ENCODE measurements around the gene NR0B2. TPM values are rescaled to one million over a fixed set of nuclear protein-coding genes. Genes with fewer than 3 reads are reported as not detected.

Gene NR0B2
- total and polyA plus RNA-seq, 2 of the 13 experiments (the other 11 are each of a cell fraction or from before 2014, with no cell fraction given): 72.5 to 133 TPM

- TF ChIP-seq HNF1B (CRISPR knock-in tag; IDR thresholded peaks at IDR 0.05) (no peak), TARDBP (CRISPR knock-in tag; IDR thresholded peaks at IDR 0.05) (no peak), ZNF281 (CRISPR knock-in tag; IDR thresholded peaks at IDR 0.05; ENCODE audit: borderline replicate concordance) (no peak), ZNF672 (CRISPR knock-in tag; IDR thresholded peaks at IDR 0.05) (no peak), ZNF557 (CRISPR knock-in tag; IDR thresholded peaks at IDR 0.05) (no peak), ZNF335 (CRISPR knock-in tag; IDR thresholded peaks at IDR 0.05) (no peak), ZNF839 (CRISPR knock-in tag; IDR thresholded peaks at IDR 0.05; ENCODE audit: borderline replicate concordance) (0 out of 2 replicates have a peak, but pooled peaks have one; percentile 9), HMG20A (CRISPR knock-in tag; IDR thresholded peaks at IDR 0.05; ENCODE audit: borderline replicate concordance) (no peak), ZBTB38 (CRISPR knock-in tag; IDR thresholded peaks at IDR 0.05) (peak; percentile 44; the same call in 1 of the 2 replicates), PREB (CRISPR knock-in tag; IDR thresholded peaks at IDR 0.05) (no peak), EP300 (IDR thresholded peaks at IDR 0.05; ENCODE audit: low read depth in 2 of 2, low read length in 2 of 2) (no peak), EP300 (CRISPR knock-in tag; IDR thresholded peaks at IDR 0.05; ENCODE audit: borderline replicate concordance) (no peak), ZNF274 (CRISPR knock-in tag; IDR thresholded peaks at IDR 0.05) (no peak), MTF1 (CRISPR knock-in tag; IDR thresholded peaks at IDR 0.05) (no peak), NR2F6 (IDR thresholded peaks at IDR 0.05) (no peak), NR2F6 (CRISPR knock-in tag; IDR thresholded peaks at IDR 0.05) (no peak), KMT2B (CRISPR knock-in tag; IDR thresholded peaks at IDR 0.05) (no peak), TSC22D2 (CRISPR knock-in tag; IDR thresholded peaks at IDR 0.05; ENCODE audit: borderline replicate concordance) (no peak), GLI4 (CRISPR knock-in tag; IDR thresholded peaks at IDR 0.05; ENCODE audit: borderline replicate concordance) (0 out of 2 replicates have a peak, but pooled peaks have one; percentile 19)
- TF ChIP-seq, protein P1, sequence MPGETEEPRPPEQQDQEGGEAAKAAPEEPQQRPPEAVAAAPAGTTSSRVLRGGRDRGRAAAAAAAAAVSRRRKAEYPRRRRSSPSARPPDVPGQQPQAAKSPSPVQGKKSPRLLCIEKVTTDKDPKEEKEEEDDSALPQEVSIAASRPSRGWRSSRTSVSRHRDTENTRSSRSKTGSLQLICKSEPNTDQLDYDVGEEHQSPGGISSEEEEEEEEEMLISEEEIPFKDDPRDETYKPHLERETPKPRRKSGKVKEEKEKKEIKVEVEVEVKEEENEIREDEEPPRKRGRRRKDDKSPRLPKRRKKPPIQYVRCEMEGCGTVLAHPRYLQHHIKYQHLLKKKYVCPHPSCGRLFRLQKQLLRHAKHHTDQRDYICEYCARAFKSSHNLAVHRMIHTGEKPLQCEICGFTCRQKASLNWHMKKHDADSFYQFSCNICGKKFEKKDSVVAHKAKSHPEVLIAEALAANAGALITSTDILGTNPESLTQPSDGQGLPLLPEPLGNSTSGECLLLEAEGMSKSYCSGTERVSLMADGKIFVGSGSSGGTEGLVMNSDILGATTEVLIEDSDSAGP (CRISPR knock-in tag; IDR thresholded peaks at IDR 0.05; ENCODE audit: borderline replicate concordance): 0 out of 2 replicates have a peak, but pooled peaks have one; percentile 4
- TF ChIP-seq, protein P2, sequence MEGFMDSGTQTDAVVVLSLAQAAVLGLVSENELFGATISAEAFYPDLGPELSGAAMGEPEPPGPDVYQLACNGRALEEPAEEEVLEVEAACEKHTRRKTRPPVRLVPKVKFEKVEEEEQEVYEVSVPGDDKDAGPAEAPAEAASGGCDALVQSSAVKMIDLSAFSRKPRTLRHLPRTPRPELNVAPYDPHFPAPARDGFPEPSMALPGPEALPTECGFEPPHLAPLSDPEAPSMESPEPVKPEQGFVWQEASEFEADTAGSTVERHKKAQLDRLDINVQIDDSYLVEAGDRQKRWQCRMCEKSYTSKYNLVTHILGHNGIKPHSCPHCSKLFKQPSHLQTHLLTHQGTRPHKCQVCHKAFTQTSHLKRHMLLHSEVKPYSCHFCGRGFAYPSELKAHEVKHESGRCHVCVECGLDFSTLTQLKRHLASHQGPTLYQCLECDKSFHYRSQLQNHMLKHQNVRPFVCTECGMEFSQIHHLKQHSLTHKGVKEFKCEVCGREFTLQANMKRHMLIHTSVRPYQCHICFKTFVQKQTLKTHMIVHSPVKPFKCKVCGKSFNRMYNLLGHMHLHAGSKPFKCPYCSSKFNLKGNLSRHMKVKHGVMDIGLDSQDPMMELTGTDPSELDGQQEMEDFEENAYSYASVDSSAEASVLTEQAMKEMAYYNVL (CRISPR knock-in tag; IDR thresholded peaks at IDR 0.05; ENCODE audit: borderline replicate concordance): no peak
- TF ChIP-seq, protein P3, sequence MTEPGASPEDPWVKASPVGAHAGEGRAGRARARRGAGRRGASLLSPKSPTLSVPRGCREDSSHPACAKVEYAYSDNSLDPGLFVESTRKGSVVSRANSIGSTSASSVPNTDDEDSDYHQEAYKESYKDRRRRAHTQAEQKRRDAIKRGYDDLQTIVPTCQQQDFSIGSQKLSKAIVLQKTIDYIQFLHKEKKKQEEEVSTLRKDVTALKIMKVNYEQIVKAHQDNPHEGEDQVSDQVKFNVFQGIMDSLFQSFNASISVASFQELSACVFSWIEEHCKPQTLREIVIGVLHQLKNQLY (CRISPR knock-in tag; IDR thresholded peaks at IDR 0.05): no peak
These were observed 23.3 kb downstream of the NR0B2 start (continued) for GRCh38 chr1:26890467-26890796.

Measured in HepG2 (cell line).